ENCODE data around the gene CDPF1.

CDPF1 gene

DNA sequence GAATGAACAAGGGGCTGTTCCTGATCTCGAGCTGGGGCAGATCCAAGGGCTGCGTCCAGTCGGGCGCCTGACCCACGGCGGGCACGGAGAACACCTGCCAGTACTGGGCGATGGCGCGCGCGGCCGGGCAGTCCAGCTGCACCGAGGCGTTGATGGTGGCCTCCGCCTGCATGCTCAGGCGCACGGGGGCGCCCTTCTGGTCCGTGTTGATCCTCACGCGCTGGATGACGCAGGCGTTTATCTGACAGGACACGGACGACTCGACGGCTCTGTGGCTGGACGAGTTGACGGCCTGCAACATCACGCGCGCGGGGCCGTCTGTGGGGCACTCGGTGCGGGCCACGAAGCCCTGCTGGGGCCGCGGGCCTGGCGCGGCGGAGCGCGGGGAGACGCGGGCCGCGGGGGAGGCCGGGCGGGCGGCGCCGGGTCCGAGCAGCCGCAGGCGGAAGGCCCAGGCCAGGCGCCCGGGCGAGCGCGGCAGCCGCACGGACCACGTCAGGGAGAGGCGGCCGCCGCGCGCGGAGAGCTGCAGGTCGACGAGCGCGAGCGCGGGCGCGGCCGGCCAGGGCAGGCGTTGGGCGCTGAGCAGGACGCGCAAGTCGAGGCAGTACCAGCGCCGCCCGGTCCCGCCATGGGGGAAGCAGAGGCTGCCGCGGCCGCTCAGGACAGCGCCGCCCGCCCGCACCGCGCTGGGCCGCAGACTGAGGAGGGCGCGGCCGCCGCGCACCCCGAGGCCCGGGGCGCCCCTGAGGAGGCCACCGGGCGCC lies 12.5 kb upstream of the CDPF1 start:
- DNase-seq (ENCODE audit: low read depth): peak; percentile 58
- TF ChIP-seq, protein P1, sequence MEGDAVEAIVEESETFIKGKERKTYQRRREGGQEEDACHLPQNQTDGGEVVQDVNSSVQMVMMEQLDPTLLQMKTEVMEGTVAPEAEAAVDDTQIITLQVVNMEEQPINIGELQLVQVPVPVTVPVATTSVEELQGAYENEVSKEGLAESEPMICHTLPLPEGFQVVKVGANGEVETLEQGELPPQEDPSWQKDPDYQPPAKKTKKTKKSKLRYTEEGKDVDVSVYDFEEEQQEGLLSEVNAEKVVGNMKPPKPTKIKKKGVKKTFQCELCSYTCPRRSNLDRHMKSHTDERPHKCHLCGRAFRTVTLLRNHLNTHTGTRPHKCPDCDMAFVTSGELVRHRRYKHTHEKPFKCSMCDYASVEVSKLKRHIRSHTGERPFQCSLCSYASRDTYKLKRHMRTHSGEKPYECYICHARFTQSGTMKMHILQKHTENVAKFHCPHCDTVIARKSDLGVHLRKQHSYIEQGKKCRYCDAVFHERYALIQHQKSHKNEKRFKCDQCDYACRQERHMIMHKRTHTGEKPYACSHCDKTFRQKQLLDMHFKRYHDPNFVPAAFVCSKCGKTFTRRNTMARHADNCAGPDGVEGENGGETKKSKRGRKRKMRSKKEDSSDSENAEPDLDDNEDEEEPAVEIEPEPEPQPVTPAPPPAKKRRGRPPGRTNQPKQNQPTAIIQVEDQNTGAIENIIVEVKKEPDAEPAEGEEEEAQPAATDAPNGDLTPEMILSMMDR (IDR thresholded peaks at IDR 0.05; ENCODE audit: insufficient read depth, low read depth, low read length, missing control alignments): no peak

DNA sequence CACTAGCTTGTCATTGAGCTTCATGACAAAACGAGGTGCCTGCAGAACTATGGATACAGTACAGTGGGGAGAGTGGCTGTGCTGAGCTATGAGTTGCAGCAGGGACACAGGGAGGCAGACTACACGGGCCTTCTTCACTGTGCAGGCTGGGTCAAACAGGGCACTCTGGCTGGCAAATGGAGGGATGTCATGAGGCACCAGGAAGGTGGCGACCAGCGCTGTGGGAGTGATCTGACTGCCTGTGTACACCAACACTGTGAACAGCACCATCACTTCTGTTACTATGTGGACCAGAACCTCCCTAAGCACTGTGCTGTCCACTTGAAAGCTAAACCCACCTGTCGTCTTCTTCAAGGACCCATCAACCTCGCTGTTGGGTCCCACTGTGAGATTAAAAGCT lies 9.9 kb upstream of the CDPF1 start:
- no peak for DNase-seq (ENCODE audit: low read depth)
- TF ChIP-seq, protein P1 (IDR thresholded peaks at IDR 0.05; ENCODE audit: insufficient read depth, low read depth, low read length, missing control alignments): no peak
- no peak overlapping the region for H3K4me3 ChIP-seq (ENCODE audit: low read length)

More for the DNA sequence above, 12.5 kb upstream of the CDPF1 start:
- no peak overlapping the region for H3K4me3 ChIP-seq (ENCODE audit: low read length)

DNA sequence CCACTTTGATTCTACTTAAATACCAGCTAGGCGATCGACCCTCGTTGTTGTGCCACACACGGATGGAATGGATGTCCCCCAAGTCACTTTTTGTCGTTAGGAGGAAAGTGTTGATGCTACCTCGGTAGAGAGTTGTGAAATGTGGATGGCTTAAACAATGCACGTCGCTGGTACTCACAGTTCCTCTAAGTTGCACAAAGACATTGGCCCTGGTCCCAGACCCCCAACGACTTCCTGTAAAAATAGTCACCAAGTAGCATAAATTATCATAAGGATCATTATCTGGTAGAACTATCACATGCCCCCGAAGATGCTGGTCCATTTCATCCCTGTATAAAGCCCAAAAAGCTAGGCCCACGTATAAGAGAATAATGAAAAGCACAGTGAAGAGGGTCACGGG lies 9.3 kb upstream of the CDPF1 start:
- DNase-seq (ENCODE audit: low read depth): no peak
- H3K4me3 ChIP-seq (ENCODE audit: low read length): no peak overlapping the region
- TF ChIP-seq, protein P1 (IDR thresholded peaks at IDR 0.05; ENCODE audit: insufficient read depth, low read depth, low read length, missing control alignments): no peak

DNA sequence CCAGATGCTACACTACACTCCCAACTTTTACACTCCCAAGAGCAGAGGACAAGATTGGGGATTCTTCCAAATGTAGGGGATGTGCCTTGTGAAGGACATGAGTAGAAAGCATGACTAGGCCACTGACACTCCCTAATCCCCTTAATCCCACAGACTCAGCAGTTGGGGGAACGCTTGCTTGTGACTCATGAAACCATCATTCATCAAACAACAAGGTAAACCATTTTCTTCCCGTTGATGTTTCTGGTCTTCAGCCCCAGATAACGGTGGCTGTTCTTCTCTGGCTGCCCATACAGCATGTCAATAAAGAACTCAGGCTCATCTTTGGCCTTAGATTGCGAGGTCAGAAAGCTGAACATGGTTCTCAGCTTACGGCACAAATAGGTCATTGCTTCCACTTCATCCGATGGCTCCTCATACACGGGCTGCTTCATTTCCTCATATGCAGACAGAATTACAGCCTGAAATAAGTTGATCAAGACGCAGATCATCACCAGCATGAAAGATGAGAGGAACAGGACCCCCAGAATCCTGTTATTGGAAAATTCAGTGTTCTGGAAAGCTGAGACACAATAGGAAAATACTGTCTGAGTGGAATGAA lies 6.4 kb upstream of the CDPF1 start:
- peak; percentile 64 for DNase-seq (ENCODE audit: low read depth)
- TF ChIP-seq, protein P1 (IDR thresholded peaks at IDR 0.05; ENCODE audit: insufficient read depth, low read depth, low read length, missing control alignments): no peak
- no peak overlapping the region for H3K4me3 ChIP-seq (ENCODE audit: low read length)

DNA sequence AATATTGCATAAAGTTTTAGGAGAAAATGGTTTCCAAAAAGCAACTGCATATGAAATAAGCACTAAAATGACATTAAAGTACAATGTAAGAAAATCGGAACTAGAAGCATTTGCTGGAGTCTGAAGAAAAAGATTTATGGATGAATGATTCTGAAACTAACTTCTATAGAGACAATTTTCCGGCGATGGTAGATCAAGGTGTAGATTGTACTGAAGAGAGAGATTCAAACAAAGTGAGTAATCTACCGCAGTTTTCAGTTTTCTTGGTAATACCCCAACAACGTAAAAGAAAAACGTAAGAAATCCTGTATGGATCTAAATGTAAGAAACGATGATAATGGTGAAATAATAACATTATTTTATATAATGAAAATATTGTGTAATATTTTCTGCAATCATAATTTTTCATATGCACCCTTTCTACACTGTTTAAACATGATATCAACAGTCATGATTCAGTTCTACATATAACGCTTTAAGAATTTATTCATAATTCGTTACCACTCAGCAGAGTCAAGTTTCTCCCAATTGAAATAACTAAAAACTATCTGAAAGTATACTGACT lies 1.8 kb upstream of the CDPF1 start:
- DNase-seq (ENCODE audit: low read depth): no peak

DNA sequence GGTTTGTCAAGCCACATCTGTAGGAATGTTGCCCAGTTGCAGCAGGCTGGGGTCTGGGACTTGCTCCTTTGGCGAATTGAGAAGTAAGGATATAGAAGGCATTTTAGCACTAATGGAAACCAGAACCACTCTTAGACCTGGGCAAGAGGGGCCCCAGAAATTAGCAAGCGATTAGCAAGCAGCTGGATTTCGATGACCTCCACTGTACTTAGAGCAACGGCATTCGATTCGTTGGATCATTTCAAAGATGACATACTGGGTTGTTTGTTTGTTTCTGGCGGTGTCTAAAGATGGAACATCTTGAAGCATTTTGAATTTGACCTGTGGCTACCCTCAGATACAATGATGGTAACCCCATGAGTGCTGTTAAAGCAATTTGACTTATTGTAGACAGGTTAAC lies 1.2 kb upstream of the CDPF1 start:
- peak overlapping the region; percentile 79 for H3K4me3 ChIP-seq (ENCODE audit: low read length)
- TF ChIP-seq, protein P1 (IDR thresholded peaks at IDR 0.05; ENCODE audit: insufficient read depth, low read depth, low read length, missing control alignments): no peak
- DNase-seq (ENCODE audit: low read depth): no peak

More for the DNA sequence above, 1.8 kb upstream of the CDPF1 start:
- TF ChIP-seq, protein P1 (IDR thresholded peaks at IDR 0.05; ENCODE audit: insufficient read depth, low read depth, low read length, missing control alignments): no peak
- no peak overlapping the region for H3K4me3 ChIP-seq (ENCODE audit: low read length)
